Stimulated activated CD8-positive, alpha-beta memory T cell treated with anti-CD3 and anti-CD28 coated beads, Interleukin-15, amount 100 ng/mL, for 4 hours (primary cell): ENCODE measurements around the gene NTF4.
"Not testable (repeated sequence)": the region's sequence is repeated elsewhere in the genome, so short reads cannot be mapped to it uniquely, and the experiment has no call there.

ENCODE experiments used
- DNase-seq, 2 donors: peaks; one replicate each; pipeline ENCODE4 v3.0.0-alpha.2; 2020; ENCODE audit warnings: low read depth in 2 of 2

The NTF4 gene

GRCh38 chr19:49022116-49022515, 42.5 kb downstream of the NTF4 start:
- DNase-seq = no peak

DNA sequence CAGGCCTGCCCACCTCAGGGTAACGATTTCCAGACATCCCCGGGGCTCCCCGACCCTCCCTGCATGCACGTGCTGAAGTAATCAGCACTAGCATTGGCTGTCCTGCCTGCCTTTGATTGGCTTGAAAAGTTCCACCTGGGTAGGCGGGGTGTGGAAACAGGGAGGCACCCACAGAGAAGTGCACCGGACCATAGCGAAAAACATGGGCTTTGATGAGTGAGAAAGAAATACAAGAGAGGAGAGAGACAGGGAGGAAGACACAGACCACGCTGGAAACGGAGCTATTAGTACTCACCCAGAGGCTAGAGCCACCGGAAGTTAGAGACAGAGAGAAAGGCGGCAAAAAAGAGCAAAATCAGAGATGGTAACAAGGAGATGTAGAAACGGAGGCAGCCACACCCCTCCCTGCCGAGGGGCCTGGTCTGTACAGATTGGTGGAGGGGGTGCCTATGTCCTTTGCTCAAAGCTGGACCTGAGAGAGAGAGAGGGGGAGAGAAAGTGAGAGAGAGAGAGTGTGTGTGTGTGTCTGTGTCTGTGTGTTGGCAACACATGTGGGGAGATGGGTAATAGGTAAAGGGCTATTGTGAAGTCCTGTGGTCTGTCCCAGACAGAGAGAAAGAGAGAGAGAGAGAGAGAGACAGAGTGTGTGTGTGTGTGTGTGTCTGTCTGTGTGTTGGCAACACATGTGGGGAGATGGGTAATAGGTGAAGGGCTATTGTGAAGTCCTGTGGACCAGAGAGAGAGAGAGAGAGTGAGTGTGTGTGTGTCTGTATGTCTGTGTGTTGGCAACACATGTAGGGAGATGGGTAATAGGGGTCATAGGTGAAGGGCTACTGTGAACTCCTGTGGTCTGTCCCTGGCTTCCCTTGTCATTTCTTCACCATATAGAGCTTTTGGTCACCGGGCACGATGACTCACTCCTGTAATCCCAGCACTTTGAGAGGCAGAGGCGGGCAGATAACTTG, 43.4 kb downstream of the NTF4 start:
- no peak for DNase-seq

- no peak for DNase-seq
Measured at GRCh38 chr19:49020342-49020741, 44.3 kb downstream of the NTF4 start.

- DNase-seq = peak; percentile 30 to 33
Measured at GRCh38 chr19:49019242-49019932, 45.2 kb downstream of the NTF4 start.

- not testable (repeated sequence) for DNase-seq
Measured at GRCh38 chr19:49018388-49019241, 46.0 kb downstream of the NTF4 start.

- DNase-seq = peak in 1 of 2 donors; percentile 26
Measured at GRCh38 chr19:49017666-49018351, 46.8 kb downstream of the NTF4 start.

GRCh38 chr19:49017041-49017665, 47.5 kb downstream of the NTF4 start, which contains the start of gene LHB:
TSS of gene LHB (minus strand) at chr19:49017091. CDS start at chr19:49017081, 10 bp downstream.
- no peak for DNase-seq

DNA sequence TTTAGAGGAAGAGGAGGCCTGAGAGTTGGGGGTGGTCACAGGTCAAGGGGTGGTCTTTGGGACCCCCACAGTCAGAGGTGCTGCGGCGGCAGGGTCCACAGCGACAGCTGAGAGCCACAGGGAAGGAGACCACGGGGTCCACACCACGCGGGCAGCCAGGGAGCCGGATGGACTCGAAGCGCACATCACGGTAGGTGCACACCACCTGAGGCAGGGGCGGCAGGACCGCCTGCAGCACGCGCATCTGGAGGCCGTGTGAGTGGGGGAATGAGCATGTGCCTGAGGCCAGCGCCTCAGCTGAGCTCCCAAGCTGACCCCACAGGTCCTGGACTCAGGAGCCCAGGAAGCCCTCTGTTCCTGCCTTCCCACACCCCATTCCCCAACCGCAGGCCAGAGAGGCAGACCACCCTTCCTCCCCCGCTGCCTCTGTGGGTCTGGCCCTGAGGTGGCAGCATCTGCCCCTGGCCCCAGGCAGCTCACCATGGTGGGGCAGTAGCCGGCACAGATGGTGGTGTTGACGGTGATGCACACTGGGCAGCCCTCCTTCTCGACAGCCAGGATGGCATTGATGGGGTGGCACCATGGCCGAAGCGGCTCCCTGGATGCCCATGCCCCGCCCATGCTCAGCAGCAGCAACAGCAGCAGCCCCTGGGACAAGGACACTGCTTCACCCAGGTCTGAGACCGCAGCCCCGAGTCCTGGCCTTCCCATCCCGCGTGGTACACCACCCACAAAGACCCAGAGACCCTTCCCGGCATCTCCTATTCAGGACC, 48.4 kb downstream of the NTF4 start:
- no peak for DNase-seq

GRCh38 chr19:49014870-49015255, 49.8 kb downstream of the NTF4 start:
- no peak for DNase-seq

DNA sequence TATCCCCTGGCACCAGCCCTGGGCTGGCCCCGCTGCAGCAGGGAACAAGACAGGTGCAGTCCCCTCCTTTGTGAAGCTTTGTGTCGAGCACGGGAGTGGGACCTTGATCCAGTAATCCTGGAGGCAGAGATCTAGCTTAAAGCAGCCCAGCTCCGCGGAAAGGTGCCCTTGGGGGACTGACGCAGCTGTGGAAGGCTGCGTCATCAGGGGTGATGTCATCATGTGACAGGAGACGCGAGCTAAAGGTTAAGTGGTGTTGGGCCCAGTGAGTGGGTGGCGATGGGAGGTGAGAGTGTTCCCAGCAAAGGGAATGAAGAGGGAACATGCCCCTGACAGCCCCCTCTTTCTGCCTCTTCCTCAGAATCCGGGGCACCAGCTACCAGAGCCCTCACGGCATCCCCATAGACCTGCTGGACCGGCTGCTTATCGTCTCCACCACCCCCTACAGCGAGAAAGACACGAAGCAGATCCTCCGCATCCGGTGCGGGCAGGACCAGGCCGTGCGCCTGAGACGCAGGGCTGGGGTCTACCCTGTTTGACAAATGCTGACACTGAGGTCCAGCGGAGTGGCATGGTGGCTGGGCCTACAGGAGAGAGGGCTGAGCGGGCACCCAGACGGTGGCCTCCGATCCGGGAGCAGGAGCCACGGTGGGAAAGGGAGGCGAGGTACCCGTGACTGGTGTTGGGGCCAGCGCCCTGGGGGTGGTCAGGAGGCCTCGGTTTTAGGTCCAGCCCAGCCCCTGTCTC, 50.3 kb downstream of the NTF4 start:
- DNase-seq = no peak

DNA sequence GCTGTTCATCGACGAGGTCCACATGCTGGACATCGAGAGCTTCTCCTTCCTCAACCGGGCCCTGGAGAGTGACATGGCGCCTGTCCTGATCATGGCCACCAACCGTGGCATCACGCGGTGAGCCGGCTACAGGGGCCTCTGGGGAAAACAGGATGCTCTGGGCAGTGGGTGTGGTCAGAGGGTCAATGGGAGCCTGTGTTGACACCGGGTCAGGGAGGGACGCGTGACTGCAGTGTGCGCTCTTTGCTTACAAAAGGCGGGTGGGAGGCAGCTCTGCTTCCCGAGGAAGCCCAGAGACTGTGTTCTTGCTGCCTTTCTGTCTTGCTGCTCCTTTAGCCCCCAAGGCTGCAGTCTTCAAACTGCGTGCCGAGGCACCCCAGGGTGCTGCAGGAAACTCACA, 53.4 kb downstream of the NTF4 start:
- no peak for DNase-seq
